ENCODE data around the gene LRPPRC. TPM values are rescaled to one million over a fixed set of nuclear protein-coding genes. Genes with fewer than 3 reads are reported as not detected.

LRPPRC gene
- total RNA-seq, 1 donor from 2014 or later, result 54.4 TPM

Other genes with a start within 250 kb of the LRPPRC start
- 15.2 and 15.6 TPM in 2 replicates for gene DYNC2LI1, start 221.9 kb downstream of the LRPPRC start, total RNA-seq
- not detected in 2 replicates for gene ABCG5, start 157.2 kb downstream of the LRPPRC start, total RNA-seq
- gene ABCG8, start 157.0 kb downstream of the LRPPRC start, total RNA-seq, result not detected in 2 replicates
- gene PPM1B, start 172.9 kb upstream of the LRPPRC start, total RNA-seq, result 15.5 and 16.3 TPM in 2 replicates